PC-3 (cell line): ENCODE data around the gene PPFIA1. TPM values are rescaled to one million over a fixed set of nuclear protein-coding genes. Genes with fewer than 3 reads are reported as not detected.

Experiments
- ATAC-seq: fragments of 200-7000 bp; cut with Tn5 transposase; 2 replicates; pipeline ENCODE4 v1.9.1; 2020; ENCODE audit warnings: mild to moderate bottlenecking, moderate library complexity
- BruUV-seq: library from RNA; stranded (reverse); fragments of 400-500 nt; replicated peaks from 2 replicates; lab custom pipeline; 2021; lab: Mats Ljungman, UMichigan
- CTCF ChIA-PET: fragments of 300-600 bp; sonication (Branson Sonifier 250); formaldehyde crosslinking; loops from one replicate; lab custom pipeline; 2022; ENCODE audit warnings: antibody characterized with exemption; lab: Charles Lee
- POLR2A ChIA-PET: fragments of 300-600 bp; sonication (Branson Sonifier 250); formaldehyde crosslinking; loops from one replicate; lab custom pipeline; 2022; ENCODE audit warnings: antibody characterized with exemption; ENCODE audit not compliant: unreplicated experiment; lab: Charles Lee
- DNase-seq: peaks from one replicate; pipeline ENCODE4 v3.0.0-alpha.2; 2015
- H2AFZ ChIP-seq: fragments of 300-600 bp; sonication (generic); 2 replicates; pipeline ENCODE4 v1.6.0; 2016; ENCODE audit warnings: antibody characterized with exemption, low read length
- H3F3A ChIP-seq: fragments of 300-600 bp; sonication (generic); one replicate; pipeline ENCODE4 v1.6.0; 2017; ENCODE audit warnings: antibody characterized with exemption, low read length, control low read depth, mild to moderate bottlenecking; ENCODE audit not compliant: unreplicated experiment
- H3K27ac ChIP-seq: fragments of 300-600 bp; sonication (generic); 2 replicates; pipeline ENCODE4 v1.5.1; 2016; ENCODE audit warnings: mild to moderate bottlenecking, low read length
- H3K27me3 ChIP-seq: fragments of 300-600 bp; sonication (generic); 2 replicates; pipeline ENCODE4 v1.6.1; 2016; ENCODE audit warnings: low read length, mixed read lengths
- H3K36me3 ChIP-seq: fragments of 300-600 bp; sonication (generic); 2 replicates; pipeline ENCODE4 v1.6.1; 2016; ENCODE audit warnings: low read depth, mixed run types, low read length, mixed read lengths
- H3K4me1 ChIP-seq: fragments of 300-600 bp; sonication (generic); 2 replicates; pipeline ENCODE4 v1.5.1; 2016; ENCODE audit warnings: low read length; ENCODE audit not compliant: insufficient read depth
- H3K4me2 ChIP-seq: fragments of 300-600 bp; sonication (generic); 2 replicates; pipeline ENCODE4 v1.6.0; 2016; ENCODE audit warnings: low read length
- H3K4me3 ChIP-seq: fragments of 300-600 bp; sonication (generic); 2 replicates; pipeline ENCODE4 v1.5.1; 2016; ENCODE audit warnings: mild to moderate bottlenecking, low read length, mixed read lengths
- H3K79me2 ChIP-seq: fragments of 300-600 bp; sonication (generic); 2 replicates; pipeline ENCODE4 v1.6.1; 2017; ENCODE audit warnings: low read length, mixed read lengths
- H3K9ac ChIP-seq: fragments of 300-600 bp; sonication (generic); 2 replicates; pipeline ENCODE4 v1.6.0; 2016; ENCODE audit warnings: mild to moderate bottlenecking, low read length
- H3K9me2 ChIP-seq: fragments of 300-600 bp; sonication (generic); replicated peaks from 2 replicates; pipeline ENCODE4 v1.6.1; 2016; ENCODE audit warnings: mixed run types, low read length, mixed read lengths
- H3K9me3 ChIP-seq: fragments of 300-600 bp; sonication (generic); 2 replicates; pipeline ENCODE4 v1.6.1; 2016; ENCODE audit warnings: low read length, mixed read lengths
- H4K20me1 ChIP-seq: fragments of 300-600 bp; sonication (generic); 2 replicates; pipeline ENCODE4 v1.6.1; 2016; ENCODE audit warnings: low read length, mixed read lengths
- EZH2 ChIP-seq: fragments of 300-600 bp; sonication (generic); IDR thresholded peaks from one replicate; pipeline ENCODE4 v1.6.1; 2017; ENCODE audit warnings: antibody characterized with exemption, mild to moderate bottlenecking, low read length; ENCODE audit not compliant: unreplicated experiment
- EZH2phosphoT487 ChIP-seq: fragments of 300-600 bp; sonication (generic); IDR thresholded peaks from 2 replicates; pipeline ENCODE4 v1.6.1; 2018; ENCODE audit warnings: mild to moderate bottlenecking, antibody characterized with exemption, low read length, borderline replicate concordance
- intact Hi-C: fragments of 100-400 bp; cut with micrococcal nuclease; formaldehyde crosslinking; loops from 2 replicates; pipeline ENCODE4 v1.9.0; 2023
- total RNA-seq: library from RNA; depleted of rRNA; stranded (reverse); fragments of >200 nt; gene quantifications from 2 replicates; pipeline ENCODE4 v1.2.3, GENCODE V29; 2014
- TF ChIP-seq, protein P1 (sequence below): fragments of 300-600 bp; sonication (generic); conservative IDR thresholded peaks from 2 replicates; pipeline ENCODE4 v1.5.1; 2017; ENCODE audit warnings: antibody characterized with exemption, low read depth, mild to moderate bottlenecking, low read length

The PPFIA1 gene
- total RNA-seq, 1 experiment from 2014 or later, result 57.5 TPM

DNA sequence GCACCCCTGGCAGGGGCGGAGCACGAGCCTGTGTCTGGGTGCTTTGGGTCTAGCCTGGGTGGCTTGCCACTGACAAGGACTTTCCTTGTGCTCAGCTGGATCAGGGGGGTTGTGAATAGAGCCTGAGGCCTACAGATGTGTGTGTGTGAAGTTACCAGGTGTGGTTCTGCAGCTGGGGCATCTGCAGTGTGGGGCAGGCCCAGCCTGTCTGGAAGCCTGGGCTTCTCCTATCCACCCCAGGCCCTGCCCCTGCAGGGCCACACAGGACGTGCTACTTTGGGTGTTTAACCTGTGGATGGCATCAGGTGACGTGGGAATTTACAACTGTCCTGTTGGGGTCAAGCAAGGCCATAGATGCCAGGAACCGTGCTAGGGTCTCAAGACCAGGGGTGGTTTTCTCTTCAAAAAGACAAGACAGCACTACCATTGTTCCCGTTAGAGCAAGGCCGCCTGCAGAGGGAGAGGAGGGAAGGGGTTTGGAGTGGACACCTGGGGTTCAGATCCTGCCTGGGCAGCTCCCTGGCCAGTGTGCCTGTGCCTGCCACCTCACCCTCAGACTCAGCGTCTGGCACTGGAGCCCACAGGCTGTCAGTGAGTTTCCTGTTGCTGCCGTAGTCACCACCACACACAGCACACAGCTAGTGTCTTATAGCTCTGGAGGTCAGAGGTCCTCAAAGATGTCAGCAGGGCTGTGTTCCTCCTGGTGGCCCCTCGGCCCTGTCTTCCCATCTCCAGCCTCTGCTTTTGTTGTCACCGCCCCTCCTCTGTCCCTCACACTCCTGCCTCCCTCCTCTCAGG is 159.4 kb downstream of the PPFIA1 start:
- H3K36me3 ChIP-seq, result peaks cover 79% of the 10 kb centered on the region

DNA sequence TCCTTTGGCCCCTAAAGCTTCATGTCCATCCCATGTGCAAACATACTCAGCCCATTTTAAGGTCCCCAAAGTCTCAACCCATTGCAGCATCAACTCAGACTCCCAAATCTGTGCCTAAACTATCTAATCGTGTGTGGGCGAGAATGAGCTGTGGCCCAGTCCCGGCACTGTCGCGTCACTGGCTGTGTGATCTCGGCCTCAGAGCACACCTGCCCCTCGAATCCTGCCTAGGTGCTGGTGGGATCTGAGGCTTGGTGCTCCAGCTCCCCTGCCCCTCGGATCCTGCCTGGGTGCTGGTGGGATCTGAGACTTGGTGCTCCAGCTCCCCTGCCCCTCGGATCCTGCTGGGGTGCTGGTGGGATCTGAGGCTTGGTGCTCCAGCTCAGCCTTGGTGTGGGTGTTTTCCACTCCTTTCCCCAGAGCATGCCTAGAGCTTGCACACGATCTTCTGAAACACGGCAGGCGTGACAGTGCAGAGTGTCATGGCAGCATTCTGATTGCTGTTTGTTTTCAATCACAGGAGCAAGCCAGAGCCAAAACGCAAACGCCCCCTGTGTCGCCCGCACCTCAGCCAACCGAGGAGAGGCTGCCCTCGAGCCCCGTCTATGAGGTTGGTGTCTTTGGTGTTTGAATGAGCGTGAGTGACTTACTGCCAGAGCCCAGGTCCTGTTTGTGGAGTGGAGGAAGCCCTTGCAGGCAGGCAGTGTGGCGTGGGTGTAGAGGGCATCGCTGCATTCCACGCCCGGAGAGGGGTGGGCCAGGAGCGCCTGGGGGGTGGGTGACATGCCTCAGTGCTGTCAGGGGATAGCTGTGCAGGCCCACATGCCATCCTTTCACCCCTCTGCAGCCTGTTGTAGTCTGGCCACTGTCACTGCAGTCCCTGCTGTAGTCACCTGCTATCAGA is 160.4 kb downstream of the PPFIA1 start:
- no peak overlapping the region for H3K27ac ChIP-seq
- POLR2A ChIA-PET, result no interaction called here
- 0 out of 2 replicates have a peak, but pooled peaks cover 4% of the 10 kb centered on the region for H4K20me1 ChIP-seq
- peaks cover 79% of the 10 kb centered on the region for H3K36me3 ChIP-seq
- CTCF ChIA-PET, result no interaction called here
- H3K27me3 ChIP-seq, result no peaks in the 10 kb centered on the region
- H3K4me2 ChIP-seq, result no peak overlapping the region
- no peaks in the 10 kb centered on the region for H3K4me1 ChIP-seq
- H3K9me2 ChIP-seq, result no peaks in the 10 kb centered on the region
- no peak overlapping the region for H3K9ac ChIP-seq
- no peak overlapping the region for H3K4me3 ChIP-seq
- ATAC-seq, result no peak
- TF ChIP-seq EZH2, result no peak
- TF ChIP-seq, protein P1, sequence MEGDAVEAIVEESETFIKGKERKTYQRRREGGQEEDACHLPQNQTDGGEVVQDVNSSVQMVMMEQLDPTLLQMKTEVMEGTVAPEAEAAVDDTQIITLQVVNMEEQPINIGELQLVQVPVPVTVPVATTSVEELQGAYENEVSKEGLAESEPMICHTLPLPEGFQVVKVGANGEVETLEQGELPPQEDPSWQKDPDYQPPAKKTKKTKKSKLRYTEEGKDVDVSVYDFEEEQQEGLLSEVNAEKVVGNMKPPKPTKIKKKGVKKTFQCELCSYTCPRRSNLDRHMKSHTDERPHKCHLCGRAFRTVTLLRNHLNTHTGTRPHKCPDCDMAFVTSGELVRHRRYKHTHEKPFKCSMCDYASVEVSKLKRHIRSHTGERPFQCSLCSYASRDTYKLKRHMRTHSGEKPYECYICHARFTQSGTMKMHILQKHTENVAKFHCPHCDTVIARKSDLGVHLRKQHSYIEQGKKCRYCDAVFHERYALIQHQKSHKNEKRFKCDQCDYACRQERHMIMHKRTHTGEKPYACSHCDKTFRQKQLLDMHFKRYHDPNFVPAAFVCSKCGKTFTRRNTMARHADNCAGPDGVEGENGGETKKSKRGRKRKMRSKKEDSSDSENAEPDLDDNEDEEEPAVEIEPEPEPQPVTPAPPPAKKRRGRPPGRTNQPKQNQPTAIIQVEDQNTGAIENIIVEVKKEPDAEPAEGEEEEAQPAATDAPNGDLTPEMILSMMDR, result no peak
- TF ChIP-seq EZH2phosphoT487, result no peak
- no peaks in the 10 kb centered on the region for H3K9me3 ChIP-seq
- H3K79me2 ChIP-seq, result no peaks in the 10 kb centered on the region
- no peaks in the 10 kb centered on the region for H3F3A ChIP-seq
- no TSS peak for BruUV-seq
- H2AFZ ChIP-seq, result no peak overlapping the region
- intact Hi-C loops, result no loop called here
- DNase-seq, result no peak

More for the DNA sequence above, 159.4 kb downstream of the PPFIA1 start:
- ChIA-PET CTCF (no interaction called here), POLR2A (no interaction called here)
- Histone ChIP-seq H3K4me1 (no peaks in the 10 kb centered on the region), H3K9me3 (no peaks in the 10 kb centered on the region), H3K27me3 (no peaks in the 10 kb centered on the region), H3K4me3 (no peak overlapping the region), H3K4me2 (no peak overlapping the region), H3K9ac (no peak overlapping the region), H3K79me2 (no peaks in the 10 kb centered on the region), H4K20me1 (0 out of 2 replicates have a peak, but pooled peaks cover 4% of the 10 kb centered on the region), H3K27ac (no peak overlapping the region), H3F3A (no peaks in the 10 kb centered on the region), H3K9me2 (no peaks in the 10 kb centered on the region), H2AFZ (no peak overlapping the region)
- TF ChIP-seq EZH2phosphoT487 (no peak), EZH2 (no peak)
- TF ChIP-seq, protein P1, result no peak
- ATAC-seq (no peak), DNase-seq (no peak)
- no TSS peak for BruUV-seq
- intact Hi-C loops, result no loop called here
